ENCODE data around the gene SPHK2.

GRCh38 chr19:48587387-48587786 is 31.9 kb upstream of the SPHK2 start:
- TF ChIP-seq CTCF (IDR thresholded peaks at IDR 0.05) (no peak), POLR2A (IDR thresholded peaks at IDR 0.05) (no peak)
